ENCODE data around the gene LRRC51. TPM values are rescaled to one million over a fixed set of nuclear protein-coding genes. Genes with fewer than 3 reads are reported as not detected.

The LRRC51 gene
- total and polyA plus RNA-seq, 2 of the 8 experiments (the other 6 are each of a cell fraction or from before 2014, with no cell fraction given), result 7.7 to 7.9 TPM

- TF ChIP-seq CHD7 (IDR thresholded peaks at IDR 0.05; ENCODE audit: insufficient replicate concordance, low read length) (peak; percentile 53), EP300 (IDR thresholded peaks at IDR 0.05; ENCODE audit: borderline replicate concordance in 1 of 2, low read depth in 2 of 2, low read length in 2 of 2) (peak in 1 of 2 experiments; percentile 31; a peak in 1 of 3 replicates), POLR2AphosphoS5 (IDR thresholded peaks at IDR 0.05; ENCODE audit: low read depth, low read length) (no peak; the same call in 1 of the 2 replicates), NANOG (IDR thresholded peaks at IDR 0.05; ENCODE audit: insufficient read depth, low read depth, low read length, poor library complexity, severe bottlenecking) (peak; percentile 28), SP4 (IDR thresholded peaks at IDR 0.05; ENCODE audit: low read length) (no peak), NRF1 (IDR thresholded peaks at IDR 0.05; ENCODE audit: low read depth, low read length) (no peak), SIX5 (IDR thresholded peaks at IDR 0.05; ENCODE audit: low read depth, low read length) (no peak)
Observed at GRCh38 chr11:72040491-72041363, 39.9 kb upstream of the LRRC51 start (continued).
